ENCODE measurements around the gene ZNF592.

GRCh38 chr15:84762840-84763572, 14.6 kb downstream of the ZNF592 start:
- TF ChIP-seq CTCF (conservative IDR thresholded peaks at IDR 0.05 in 1 of 2, IDR thresholded peaks at IDR 0.05 in 1 of 2; ENCODE audit: extremely low read depth in 1 of 2, insufficient read depth in 1 of 2, low read depth in 1 of 2, low read length in 2 of 2) (no peak), EZH2 (IDR thresholded peaks at IDR 0.05; ENCODE audit: borderline replicate concordance, low read length) (no peak)
